Right lung (tissue), 5 donors: ENCODE data around the gene PRDM16. TPM values are rescaled to one million over a fixed set of nuclear protein-coding genes. Genes with fewer than 3 reads are reported as not detected.

Experiments
- DNase-seq, 2 donors: peaks; one replicate each; pipeline ENCODE4 v3.0.0-alpha.2; 2013
- polyA plus RNA-seq, 5 donors: library from polyadenylated mRNA; unstranded; fragments of 120-200 nt; gene quantifications; one replicate each; pipeline versions ENCODE4 v1.2.1 to v1.2.3, GENCODE V29; 2013; ENCODE audit warnings: inconsistent platforms in 1 of 5, low replicate concordance in 1 of 5; ENCODE audit not compliant: insufficient read length in 5 of 5, insufficient read depth in 1 of 5

PRDM16 gene
- polyA plus RNA-seq, 5 donors: 9.8 to 16.0 (median 11.8) TPM

DNA sequence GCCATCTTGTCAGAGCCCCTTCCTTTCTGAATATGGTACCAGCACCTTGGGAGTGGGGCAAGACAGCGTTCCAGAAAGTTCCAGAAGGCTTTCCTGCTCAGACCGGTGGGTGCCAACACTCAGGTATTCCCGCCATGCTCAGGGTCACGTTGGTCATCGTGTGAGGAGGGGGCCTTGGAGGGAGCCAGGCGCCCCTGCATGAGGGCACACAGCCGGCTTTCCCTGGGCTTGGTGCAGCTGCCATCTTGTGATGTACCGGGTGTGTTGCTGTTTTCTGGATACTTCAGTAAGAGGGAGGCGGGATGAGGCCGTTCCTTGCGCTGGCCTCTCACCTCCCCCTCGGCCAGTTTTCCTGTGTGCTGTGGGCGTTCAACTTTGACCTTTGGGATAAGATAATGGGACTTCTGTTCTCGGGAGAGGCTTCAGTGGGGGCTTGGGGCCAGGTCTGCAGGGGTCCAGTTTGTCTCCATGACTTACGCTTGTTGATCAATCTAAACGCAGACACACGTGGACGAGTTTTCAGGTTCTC lies 69.7 kb downstream of the PRDM16 start:
- no peak for DNase-seq

DNA sequence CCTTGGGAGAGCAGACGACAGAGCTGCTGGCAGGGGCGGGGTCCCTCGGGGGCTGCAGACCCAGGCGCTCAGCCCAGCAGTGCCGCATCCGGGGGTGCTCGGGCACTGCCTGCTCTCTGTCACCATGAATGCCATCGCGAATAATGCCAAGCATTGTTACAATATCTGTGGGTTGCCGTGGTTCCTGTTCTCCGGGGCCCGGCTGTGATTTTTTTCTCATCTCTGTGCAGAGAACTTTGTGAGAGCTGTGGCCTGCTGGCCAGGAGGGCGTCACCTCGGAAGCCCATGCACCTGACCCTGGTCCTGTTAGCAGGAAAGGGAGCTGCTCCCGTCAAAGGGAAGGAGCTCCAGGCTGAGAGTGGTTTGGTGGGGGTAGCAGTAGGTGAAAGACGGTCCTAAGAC lies 70.4 kb downstream of the PRDM16 start:
- no peak for DNase-seq

DNA sequence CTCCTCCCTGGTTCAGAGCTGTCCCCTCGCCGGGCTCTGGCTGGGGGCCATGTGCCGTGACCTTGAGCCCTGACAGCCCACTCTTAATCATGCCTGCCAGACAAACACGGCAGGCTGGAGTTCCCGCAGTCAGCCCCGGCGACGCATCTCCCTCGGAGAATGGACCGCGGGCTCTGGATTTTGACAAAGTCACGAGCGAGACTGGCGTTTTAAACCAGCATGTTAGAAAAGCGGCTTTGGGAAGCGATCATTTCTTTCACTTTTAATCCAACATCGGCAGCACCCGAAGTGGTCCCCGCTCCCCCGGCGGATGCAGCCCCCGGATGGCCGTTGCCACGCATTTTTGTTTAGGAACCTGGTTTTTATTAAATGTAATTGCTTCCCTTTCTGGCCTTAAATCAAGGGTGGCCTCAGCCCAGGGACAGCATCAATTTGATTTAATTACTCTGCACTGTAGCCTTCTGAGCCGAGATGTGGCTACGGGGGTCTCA lies 70.9 kb downstream of the PRDM16 start:
- DNase-seq: no peak

GRCh38 chr1:3140437-3140836 lies 71.4 kb downstream of the PRDM16 start:
- no peak for DNase-seq

DNA sequence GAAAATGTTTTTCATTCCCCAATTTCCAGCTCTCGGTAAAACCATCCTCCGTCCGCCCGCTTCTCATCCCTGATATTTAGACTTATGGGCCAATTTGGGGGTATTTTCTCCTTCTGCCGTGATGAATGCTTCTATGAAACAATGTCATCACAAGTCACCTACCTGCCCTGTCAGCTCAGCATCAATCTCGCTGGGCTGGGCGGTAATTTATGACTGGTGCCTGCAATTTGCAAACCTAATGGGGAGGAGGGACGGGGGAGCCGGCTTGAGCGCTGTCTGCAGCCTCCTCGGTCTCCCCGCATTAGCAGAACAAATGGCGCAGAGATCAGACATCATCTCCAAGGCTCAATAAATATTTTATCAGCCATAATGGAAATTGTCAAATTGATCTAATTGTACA lies 72.1 kb downstream of the PRDM16 start:
- no peak for DNase-seq

GRCh38 chr1:3141836-3142235 lies 72.8 kb downstream of the PRDM16 start:
- no peak for DNase-seq

DNA sequence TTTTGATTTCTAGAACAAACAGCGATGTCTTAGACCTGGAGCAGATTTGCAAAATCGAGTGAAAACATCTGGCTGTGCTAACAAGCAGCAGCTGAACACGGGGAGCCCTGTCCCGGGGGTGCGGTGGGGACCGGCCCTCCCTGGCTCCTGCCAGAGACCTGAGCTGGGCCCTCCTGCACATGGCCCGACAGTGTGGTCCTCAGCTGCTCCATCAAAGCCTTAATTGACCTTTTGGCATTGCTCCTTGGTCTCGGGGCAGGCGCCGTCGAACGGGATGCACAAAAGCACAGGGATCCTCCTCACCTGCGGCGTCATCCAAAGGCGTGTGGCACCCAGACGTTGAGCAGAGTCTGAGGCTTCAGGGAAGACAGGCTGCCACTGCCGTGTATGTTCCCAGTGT lies 73.2 kb downstream of the PRDM16 start:
- no peak for DNase-seq

DNA sequence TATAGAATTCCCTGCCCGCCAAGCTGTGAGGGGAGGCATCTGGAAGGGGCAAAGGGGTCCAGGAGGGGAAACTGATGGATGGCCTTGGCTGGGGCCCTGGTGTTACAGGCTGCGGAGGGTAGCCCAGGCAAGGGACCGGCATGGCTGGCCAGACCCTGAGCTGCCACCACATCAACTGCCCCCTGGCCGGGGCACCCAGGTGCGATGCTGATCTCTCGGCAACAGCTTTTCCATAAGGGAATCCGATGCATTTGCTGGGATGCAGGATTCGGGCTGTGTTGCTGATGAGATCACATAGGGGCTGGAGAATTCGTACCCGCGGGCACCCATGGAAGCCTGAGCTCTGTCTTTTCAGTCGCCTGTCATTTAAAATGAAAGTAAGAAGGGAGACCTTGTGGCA lies 73.7 kb downstream of the PRDM16 start:
- no peak for DNase-seq

GRCh38 chr1:3145532-3146325 lies 76.7 kb downstream of the PRDM16 start:
- DNase-seq: no peak

DNA sequence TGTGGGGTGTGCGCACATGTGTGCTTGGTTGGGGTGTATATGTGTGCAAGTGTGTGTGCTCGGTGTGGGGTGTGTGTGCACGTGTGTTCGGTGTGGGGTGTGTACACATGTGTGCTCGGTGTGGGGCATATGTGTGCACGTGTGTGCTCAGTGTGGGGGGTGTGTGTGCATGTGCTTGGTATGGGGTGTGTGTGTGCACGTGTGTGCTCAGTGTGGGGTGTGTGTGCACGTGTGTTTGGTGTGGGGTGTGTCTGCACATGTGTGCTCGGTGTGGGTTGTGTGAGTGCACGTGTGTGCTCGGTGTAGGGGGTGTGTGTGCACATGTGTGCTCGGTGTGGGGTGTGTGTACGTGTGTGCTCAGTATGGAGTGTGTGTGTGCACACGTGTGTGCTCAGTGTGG lies 77.5 kb downstream of the PRDM16 start:
- no peak for DNase-seq

DNA sequence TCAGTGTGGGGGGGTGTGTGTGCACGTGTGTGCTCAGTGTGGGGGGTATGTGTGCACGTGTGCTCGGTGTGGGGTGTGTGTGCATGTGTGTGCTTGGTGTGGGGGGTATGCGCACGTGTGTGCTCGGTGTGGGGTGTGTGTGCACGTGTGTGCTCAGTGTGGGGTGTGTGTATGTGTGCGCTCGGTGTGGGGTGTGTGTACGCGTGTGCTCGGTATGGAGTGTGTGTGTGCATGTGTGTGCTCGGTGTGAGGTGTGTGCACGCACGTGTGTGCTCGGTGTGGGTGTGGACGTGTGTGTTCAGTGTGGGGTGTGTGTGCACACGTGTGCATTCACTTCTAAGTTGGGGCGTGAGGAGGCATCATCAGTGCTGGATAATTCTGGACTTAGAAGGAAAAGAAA lies 77.9 kb downstream of the PRDM16 start:
- no peak for DNase-seq

- DNase-seq: no peak
Measured at GRCh38 chr1:3148171-3148570, 79.2 kb downstream of the PRDM16 start.

- no peak for DNase-seq
Measured at GRCh38 chr1:3149277-3149676, 80.3 kb downstream of the PRDM16 start.

DNA sequence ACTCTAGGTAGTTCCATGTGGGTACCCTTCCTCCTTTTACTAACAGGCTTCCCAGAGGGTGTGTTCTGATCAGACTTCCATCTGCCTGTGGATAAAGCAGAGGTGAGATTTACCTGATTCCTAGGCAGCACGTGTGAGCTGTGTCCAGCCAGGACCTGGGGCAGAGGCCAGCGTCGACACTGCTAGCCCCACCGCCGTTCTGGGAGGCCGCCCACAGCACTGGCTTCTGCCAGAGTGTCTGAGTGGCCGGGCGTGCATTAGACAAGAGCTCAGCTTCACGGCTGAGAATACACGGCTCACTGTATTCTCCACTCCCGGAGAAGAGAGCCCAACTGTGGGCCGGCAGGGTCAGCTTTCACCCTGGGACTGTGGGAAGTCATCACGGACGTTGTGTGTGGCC lies 82.5 kb downstream of the PRDM16 start:
- no peak for DNase-seq

GRCh38 chr1:3152143-3152542 lies 83.1 kb downstream of the PRDM16 start:
- DNase-seq: no peak

DNA sequence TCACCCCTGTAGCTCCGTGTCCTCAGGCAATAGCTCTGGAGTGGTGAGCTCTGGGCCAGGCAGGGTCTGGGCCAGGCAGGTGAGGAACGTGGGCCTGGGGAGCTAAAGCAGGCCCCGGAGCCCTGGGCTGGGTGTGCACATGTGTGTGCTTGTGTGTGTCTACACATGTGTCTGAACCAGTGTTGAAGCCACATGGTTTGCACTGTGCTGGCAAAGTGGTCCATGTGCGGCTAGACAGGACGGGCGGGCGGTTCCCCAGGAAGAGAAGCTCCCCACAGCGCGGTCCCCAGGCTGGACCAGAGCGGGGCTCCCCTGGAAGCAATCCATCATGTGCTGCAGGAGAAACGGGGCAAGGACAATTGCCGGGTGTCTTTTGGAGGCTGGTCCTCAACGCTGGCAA lies 84.2 kb downstream of the PRDM16 start:
- no peak for DNase-seq

DNA sequence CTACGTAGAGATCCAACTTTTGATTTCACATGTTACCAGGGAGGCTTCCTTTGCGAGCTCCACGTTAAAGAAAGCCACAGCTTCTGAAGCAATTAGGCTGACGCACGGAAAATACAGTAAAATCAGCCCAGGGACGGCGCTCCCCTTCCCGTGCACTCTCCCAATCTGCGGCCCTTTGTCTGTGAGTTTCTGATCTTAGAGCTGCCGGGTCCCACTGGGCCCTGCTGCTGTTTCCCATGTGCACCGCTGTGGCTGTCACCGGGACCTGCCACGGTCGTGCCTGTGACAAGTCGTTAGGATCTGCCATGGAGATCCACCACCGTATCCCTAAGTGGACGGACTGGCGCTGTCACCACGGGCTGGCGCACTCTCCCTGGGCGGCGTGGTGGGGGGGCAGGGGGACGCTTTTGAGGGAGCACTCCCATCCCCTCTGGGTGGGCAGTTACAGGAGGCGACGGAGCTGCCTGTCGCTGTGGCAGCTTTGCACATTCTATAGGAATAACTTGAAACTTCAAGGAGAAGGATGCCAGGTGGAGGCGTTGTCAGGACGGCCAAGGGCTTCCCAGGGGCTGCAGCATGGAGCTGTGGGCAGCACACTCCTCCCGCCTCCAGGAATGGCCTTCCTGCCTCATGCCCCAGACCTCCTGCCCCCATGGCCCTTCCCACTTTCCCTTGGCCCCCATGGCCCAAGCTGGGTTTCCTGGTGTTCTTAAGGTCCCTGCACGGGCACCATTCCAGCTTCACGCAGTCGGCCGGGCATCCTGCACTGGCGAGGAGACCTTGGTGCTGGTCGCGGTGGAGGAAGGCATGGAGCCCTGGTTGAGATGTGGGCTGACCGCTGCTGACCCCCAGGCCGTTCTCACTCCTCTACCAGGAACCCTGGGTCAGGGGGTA lies 85.1 kb downstream of the PRDM16 start:
- DNase-seq: no peak

- DNase-seq: no peak
Measured at GRCh38 chr1:3155056-3155925, 86.3 kb downstream of the PRDM16 start.

DNA sequence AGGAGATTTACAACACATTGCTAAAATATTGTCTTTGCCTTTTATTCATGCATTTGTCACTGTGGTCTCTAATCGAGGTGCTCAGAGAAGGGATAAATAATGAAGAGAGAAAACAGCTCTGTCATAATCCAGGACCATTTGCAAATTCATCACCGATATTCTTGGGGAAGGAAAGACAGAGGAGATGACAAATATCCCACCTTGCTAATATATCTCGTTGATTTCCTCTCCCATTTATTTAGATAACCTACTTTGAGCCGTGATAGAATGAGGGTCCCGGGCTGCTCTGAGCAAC lies 86.9 kb downstream of the PRDM16 start:
- no peak for DNase-seq

GRCh38 chr1:3156936-3157335 lies 87.9 kb downstream of the PRDM16 start:
- DNase-seq: no peak

GRCh38 chr1:3158347-3158746 lies 89.3 kb downstream of the PRDM16 start:
- DNase-seq: no peak

GRCh38 chr1:3159121-3159520 lies 90.1 kb downstream of the PRDM16 start:
- no peak for DNase-seq
